Fibroblast of lung (primary cell): ENCODE data around the gene KIAA1328. TPM values are rescaled to one million over a fixed set of nuclear protein-coding genes. Genes with fewer than 3 reads are reported as not detected.
A peak's percentile ranks its signal among the peaks of the same experiment; 100 is the strongest.

ENCODE experiments used
- DNase-seq, 2 donors: peaks; one replicate each; pipeline versions ENCODE4 v3.0.0 to v3.0.0-alpha.2; 2010; ENCODE audit warnings: low read depth in 2 of 2
- H2AFZ ChIP-seq: 2 replicates; pipeline ENCODE4 v1.5.1; 2012; ENCODE audit warnings: low read length, control low read depth, inconsistent platforms
- H3K27ac ChIP-seq: 2 replicates; pipeline ENCODE4 v1.5.1; 2011; ENCODE audit warnings: low read length, control low read depth; ENCODE audit not compliant: insufficient read depth
- H3K27me3 ChIP-seq: 2 replicates; pipeline ENCODE4 v1.5.1; 2011; ENCODE audit warnings: mild to moderate bottlenecking, low read length; ENCODE audit not compliant: control insufficient read depth, insufficient read depth
- H3K36me3 ChIP-seq: 2 replicates; pipeline ENCODE4 v1.5.1; 2011; ENCODE audit warnings: low read length; ENCODE audit not compliant: control insufficient read depth, insufficient read depth
- H3K4me1 ChIP-seq: 2 replicates; pipeline ENCODE4 v1.5.1; 2011; ENCODE audit warnings: low read length; ENCODE audit not compliant: control insufficient read depth, insufficient read depth; ENCODE audit errors: extremely low read depth
- H3K4me2 ChIP-seq: 2 replicates; pipeline ENCODE4 v1.5.1; 2011; ENCODE audit warnings: low read length, control low read depth; ENCODE audit not compliant: insufficient read depth; ENCODE audit errors: extremely low read depth
- H3K4me3 ChIP-seq, 4 experiments: fragments of 200-600 bp in 1 of 4; sonication (generic) in 1 of 4; replicated peaks in 1 of 4; 2 replicates each; pipeline ENCODE4 v1.5.1; 2011 to 2016; ENCODE audit warnings: low read length in 4 of 4, low read depth in 3 of 4, mild to moderate bottlenecking in 3 of 4, control low read depth in 2 of 4, inconsistent platforms in 1 of 4, mixed read lengths in 1 of 4; ENCODE audit not compliant: insufficient read depth in 1 of 4; ENCODE audit errors: control extremely low read depth in 1 of 4
- H3K79me2 ChIP-seq: 2 replicates; pipeline ENCODE4 v1.5.1; 2012; ENCODE audit warnings: mild to moderate bottlenecking, low read length, inconsistent platforms; ENCODE audit not compliant: control insufficient read depth, insufficient read depth
- H3K9ac ChIP-seq: 2 replicates; pipeline ENCODE4 v1.5.1; 2011; ENCODE audit warnings: mild to moderate bottlenecking, low read length, control low read depth; ENCODE audit not compliant: insufficient read depth
- H3K9me3 ChIP-seq: 2 replicates; pipeline ENCODE4 v1.5.1; 2012; ENCODE audit warnings: low read depth, low read length; ENCODE audit not compliant: control insufficient read depth, insufficient read depth
- H4K20me1 ChIP-seq: 2 replicates; pipeline ENCODE4 v1.5.1; 2011; ENCODE audit warnings: low read length; ENCODE audit not compliant: control insufficient read depth, insufficient read depth; ENCODE audit errors: extremely low read depth
- EZH2 ChIP-seq: IDR thresholded peaks from 2 replicates; pipeline ENCODE4 v1.5.1; 2012; ENCODE audit warnings: low read length, control low read depth, mild to moderate bottlenecking; ENCODE audit errors: missing control alignments
- polyA plus RNA-seq, 2 donors: library from polyadenylated mRNA; depleted of rRNA in 1 of 2; stranded (reverse) in 1 of 2; unstranded in 1 of 2; fragments of >200 nt; gene quantifications; 2 replicates each; pipeline ENCODE4 v1.2.1, GENCODE V29; 2011 to 2012; ENCODE audit warnings: missing spikeins in 1 of 2
- total RNA-seq: library from RNA; depleted of rRNA; stranded (reverse); fragments of >200 nt; gene quantifications from 2 replicates; pipeline ENCODE4 v1.2.1, GENCODE V29; 2014
- TF ChIP-seq, protein P1 (sequence below), 2 donors: IDR thresholded peaks in 1 of 2; conservative IDR thresholded peaks in 1 of 2; 1 replicate in 1 of 2; 2 replicates in 1 of 2; pipeline ENCODE4 v1.5.1; 2011 to 2012; ENCODE audit warnings: low read length in 2 of 2, control low read depth in 1 of 2, inconsistent platforms in 1 of 2, low read depth in 1 of 2, mild to moderate bottlenecking in 1 of 2

KIAA1328 gene
- total and polyA plus RNA-seq, 2 donors (not counting 1 experiment from before 2014, with no cell fraction given), result 4.3 to 4.5 TPM

DNA sequence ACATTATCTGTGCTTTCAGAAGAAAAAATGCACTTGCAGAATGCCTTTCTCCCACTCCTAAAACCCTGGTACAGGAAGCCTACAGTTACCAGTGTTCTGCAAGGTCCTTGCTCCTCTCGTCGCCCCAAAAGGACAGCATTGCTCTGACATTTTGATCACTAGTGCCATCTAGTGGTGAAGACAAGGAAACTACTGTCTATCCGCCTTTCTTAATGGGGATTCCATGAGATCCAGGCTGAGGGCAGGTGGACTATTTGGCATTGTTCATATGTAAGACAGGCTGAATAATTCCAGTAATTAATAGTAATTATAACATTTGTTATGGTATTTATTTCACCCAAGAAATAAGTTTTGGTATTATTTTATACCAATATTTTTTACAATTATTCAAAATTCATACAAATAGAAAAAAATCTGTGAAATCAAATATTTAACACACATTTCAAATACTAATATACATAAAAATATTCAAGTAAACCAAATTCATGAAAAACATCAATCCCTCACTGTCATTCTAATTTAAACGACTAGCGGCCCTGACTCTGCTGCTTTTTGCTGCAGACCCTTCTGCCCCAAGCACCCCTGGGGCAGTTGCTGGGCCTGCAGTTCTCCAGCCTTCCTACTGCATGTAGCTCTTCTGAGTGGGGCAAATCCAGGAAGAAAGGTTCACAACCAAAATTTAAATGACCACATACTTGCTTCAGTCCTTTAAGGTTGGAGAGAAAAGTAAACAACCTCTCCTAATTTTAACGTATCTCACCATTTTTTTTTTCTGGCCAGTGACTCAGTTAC lies 19.1 kb upstream of the KIAA1328 start:
- no peak overlapping the region for H3K4me3 ChIP-seq
- H2AFZ ChIP-seq, result no peak overlapping the region
- H3K9me3 ChIP-seq, result no peaks in the 10 kb centered on the region
- no peaks in the 10 kb centered on the region for H3K36me3 ChIP-seq
- H3K27ac ChIP-seq, result no peak overlapping the region
- no peak overlapping the region for H3K4me2 ChIP-seq
- DNase-seq, result peak; percentile 65 to 75
- no peaks in the 10 kb centered on the region for H3K79me2 ChIP-seq
- no peak overlapping the region for H3K9ac ChIP-seq
- H4K20me1 ChIP-seq, result no peaks in the 10 kb centered on the region
- peaks cover 13% of the 10 kb centered on the region for H3K4me1 ChIP-seq
- no peaks in the 10 kb centered on the region for H3K27me3 ChIP-seq
- TF ChIP-seq, protein P1, sequence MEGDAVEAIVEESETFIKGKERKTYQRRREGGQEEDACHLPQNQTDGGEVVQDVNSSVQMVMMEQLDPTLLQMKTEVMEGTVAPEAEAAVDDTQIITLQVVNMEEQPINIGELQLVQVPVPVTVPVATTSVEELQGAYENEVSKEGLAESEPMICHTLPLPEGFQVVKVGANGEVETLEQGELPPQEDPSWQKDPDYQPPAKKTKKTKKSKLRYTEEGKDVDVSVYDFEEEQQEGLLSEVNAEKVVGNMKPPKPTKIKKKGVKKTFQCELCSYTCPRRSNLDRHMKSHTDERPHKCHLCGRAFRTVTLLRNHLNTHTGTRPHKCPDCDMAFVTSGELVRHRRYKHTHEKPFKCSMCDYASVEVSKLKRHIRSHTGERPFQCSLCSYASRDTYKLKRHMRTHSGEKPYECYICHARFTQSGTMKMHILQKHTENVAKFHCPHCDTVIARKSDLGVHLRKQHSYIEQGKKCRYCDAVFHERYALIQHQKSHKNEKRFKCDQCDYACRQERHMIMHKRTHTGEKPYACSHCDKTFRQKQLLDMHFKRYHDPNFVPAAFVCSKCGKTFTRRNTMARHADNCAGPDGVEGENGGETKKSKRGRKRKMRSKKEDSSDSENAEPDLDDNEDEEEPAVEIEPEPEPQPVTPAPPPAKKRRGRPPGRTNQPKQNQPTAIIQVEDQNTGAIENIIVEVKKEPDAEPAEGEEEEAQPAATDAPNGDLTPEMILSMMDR (conservative IDR thresholded peaks at IDR 0.05 in 1 of 2, IDR thresholded peaks at IDR 0.05 in 1 of 2; ENCODE audit: low read depth in 1 of 2, low read length in 2 of 2), result peak; percentile 79 to 84
- no peak for TF ChIP-seq EZH2

DNA sequence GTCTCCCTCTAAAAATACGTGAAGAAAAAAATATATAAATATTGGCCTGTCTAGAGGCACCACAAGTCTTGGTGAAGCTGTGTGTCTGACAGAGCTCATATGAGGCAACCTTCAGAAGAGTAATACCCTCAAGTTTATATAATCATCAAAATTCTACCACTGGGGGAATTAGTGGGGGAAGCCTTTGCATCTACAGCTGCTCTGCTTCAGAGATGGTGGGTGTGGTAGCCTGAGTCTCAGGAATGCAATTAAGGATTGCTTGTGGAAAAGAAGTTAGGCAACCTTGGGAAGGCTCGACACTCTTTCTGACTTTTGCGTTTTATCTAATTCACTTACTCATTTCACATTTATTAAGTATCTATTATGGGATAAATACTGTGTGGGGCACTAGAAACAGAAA lies 17.5 kb upstream of the KIAA1328 start:
- Histone ChIP-seq H3K9ac (no peak overlapping the region), H3K36me3 (no peaks in the 10 kb centered on the region), H3K4me1 (peaks cover 13% of the 10 kb centered on the region), H2AFZ (no peak overlapping the region), H3K9me3 (no peaks in the 10 kb centered on the region), H3K79me2 (no peaks in the 10 kb centered on the region), H3K4me2 (no peak overlapping the region), H4K20me1 (no peaks in the 10 kb centered on the region), H3K4me3 (no peak overlapping the region), H3K27me3 (no peaks in the 10 kb centered on the region), H3K27ac (no peak overlapping the region)
- DNase-seq, result peak; percentile 54 to 55
- TF ChIP-seq EZH2, result no peak
- TF ChIP-seq, protein P1 (conservative IDR thresholded peaks at IDR 0.05 in 1 of 2, IDR thresholded peaks at IDR 0.05 in 1 of 2; ENCODE audit: low read depth in 1 of 2, low read length in 2 of 2), result no peak

DNA sequence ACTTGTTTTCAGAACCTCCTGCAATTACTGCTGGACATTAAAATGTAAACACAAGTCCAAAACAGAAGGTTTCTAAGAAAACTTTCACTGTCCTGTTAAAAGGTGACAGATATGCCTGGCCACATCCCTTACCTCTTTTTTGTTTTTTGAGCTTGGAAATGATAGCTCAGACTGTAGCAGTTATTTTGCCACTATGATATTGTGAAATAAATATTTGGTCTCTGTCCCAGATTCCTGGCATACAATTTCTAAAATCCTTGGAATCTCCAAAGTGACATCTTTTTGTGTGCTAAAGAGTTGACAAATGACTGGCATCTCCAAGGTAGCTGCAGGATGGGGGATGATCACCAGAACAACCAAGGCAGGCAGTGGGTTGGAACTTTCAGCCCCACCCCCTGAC lies 17.0 kb upstream of the KIAA1328 start:
- no peaks in the 10 kb centered on the region for H3K27me3 ChIP-seq
- no peaks in the 10 kb centered on the region for H3K79me2 ChIP-seq
- H2AFZ ChIP-seq, result no peak overlapping the region
- H3K27ac ChIP-seq, result peak overlapping the region; percentile 1
- TF ChIP-seq, protein P1 (conservative IDR thresholded peaks at IDR 0.05 in 1 of 2, IDR thresholded peaks at IDR 0.05 in 1 of 2; ENCODE audit: low read depth in 1 of 2, low read length in 2 of 2), result no peak
- no peak for TF ChIP-seq EZH2
- no peaks in the 10 kb centered on the region for H4K20me1 ChIP-seq
- no peaks in the 10 kb centered on the region for H3K9me3 ChIP-seq
- peak overlapping the region; percentile 1 for H3K4me2 ChIP-seq
- H3K4me3 ChIP-seq, result no peak overlapping the region
- H3K36me3 ChIP-seq, result no peaks in the 10 kb centered on the region
- peaks cover 13% of the 10 kb centered on the region for H3K4me1 ChIP-seq
- no peak overlapping the region for H3K9ac ChIP-seq
- no peak for DNase-seq
